HG02678 (cell line): Measurements from ENCODE around the gene ART3.

Source experiments
- ATAC-seq: cut with Tn5 transposase; IDR thresholded peaks from one replicate; pipeline ENCODE4 v1.9.1; 2021; ENCODE audit warnings: mild to moderate bottlenecking, moderate library complexity; ENCODE audit not compliant: unreplicated experiment

ART3 gene

DNA sequence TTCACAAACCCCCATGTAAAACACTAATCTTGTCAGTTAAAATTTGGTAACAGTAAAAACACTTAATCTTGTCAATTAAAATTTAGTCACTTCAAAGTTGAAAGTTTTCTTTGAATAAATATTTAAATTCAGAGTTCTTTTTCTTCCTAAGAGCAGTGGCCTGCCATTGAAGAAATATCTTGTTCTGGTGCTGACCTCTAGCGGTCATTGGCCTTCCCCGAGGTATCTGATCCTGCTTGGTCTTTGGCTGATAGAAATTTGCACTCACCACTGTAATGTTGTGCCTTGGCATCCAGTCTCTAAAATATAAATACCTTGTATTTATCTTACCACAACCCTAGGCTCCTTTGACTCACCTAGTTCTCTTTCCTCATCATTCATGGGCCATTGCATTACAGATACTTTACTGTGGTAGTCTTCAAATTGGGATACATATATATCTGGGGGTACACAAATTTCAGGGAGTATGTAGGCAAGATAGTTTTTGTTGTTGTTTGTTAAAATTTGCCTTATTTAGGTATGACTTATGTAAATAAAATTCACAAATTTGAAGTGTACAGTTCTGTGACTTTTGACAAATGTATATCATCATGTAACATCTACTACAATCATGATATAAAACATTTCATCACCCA lies 6.7 kb upstream of the ART3 start:
- peak; percentile 79 for ATAC-seq

DNA sequence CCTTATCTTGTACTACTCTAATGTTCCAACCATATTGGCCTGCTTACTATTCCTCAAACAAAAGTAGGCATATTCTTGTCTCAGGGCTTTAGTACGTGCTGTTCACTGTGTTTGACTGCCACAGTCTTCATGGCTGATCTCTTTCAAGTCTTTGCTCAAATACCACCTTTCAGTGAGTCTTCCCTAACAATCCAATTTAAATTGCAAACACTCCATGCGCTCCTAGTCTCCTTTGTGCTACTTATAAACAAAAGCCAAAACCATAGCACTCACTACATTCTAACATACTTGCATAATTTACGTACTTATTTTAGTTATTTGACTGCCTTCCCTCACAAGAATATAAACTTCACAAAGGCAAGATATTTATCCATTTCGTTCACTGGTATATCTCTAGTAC lies 1.7 kb upstream of the ART3 start:
- ATAC-seq: no peak

DNA sequence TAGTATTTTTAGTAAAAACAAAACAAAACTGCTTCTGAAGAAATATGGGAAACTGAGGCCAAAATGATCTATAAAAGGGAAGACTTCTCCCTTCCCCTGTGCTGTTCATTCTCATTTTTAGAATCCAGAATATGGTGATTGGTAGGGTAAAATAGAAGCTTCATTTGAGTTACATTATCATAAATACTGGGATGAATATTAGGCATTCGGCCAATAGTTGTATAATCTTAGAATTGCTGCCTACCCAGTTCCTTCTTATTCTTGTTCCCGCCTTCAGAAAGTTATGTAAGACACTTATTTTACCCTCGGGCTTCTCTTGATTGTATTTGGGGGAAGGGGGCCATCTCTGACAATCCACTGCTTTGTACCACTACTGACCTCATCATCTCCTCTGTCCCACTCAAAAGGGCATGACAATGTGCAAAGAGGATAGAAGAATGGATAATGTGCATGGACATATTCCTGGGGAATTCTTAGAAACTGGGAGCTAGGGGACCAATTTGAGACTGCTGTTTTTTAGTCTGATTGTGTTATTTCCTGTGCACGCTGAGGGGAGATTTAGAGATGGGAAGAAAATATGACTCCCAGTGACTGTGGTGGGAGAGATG lies 588 bp downstream of the ART3 start:
- no peak for ATAC-seq

DNA sequence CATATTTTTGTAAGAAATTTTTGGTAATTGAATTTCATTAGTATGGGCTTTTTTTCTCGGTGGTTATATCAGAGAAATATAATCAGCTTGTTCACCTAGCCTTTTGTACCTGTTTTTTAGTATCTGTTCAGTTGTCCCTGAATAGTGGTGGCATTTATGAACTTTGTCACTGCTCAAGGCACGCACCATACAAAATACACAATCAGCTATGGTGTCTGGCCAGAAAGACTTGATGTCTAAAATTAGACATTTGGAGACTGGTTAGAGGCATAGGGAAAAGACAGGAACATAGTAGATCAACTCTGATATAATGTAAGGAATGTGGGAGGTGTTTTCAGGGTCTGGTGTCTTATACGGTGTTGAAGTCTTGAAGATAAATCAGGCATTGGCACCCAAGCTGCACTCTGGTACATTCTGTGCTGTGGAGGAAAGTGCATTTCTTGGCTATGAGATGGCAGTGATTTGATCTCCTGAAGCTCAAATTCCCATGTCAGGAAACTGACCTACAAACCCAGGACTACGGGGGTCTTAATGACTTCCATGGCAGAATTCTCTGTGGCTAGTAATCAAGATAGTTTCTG lies 3.6 kb downstream of the ART3 start:
- ATAC-seq: no peak

DNA sequence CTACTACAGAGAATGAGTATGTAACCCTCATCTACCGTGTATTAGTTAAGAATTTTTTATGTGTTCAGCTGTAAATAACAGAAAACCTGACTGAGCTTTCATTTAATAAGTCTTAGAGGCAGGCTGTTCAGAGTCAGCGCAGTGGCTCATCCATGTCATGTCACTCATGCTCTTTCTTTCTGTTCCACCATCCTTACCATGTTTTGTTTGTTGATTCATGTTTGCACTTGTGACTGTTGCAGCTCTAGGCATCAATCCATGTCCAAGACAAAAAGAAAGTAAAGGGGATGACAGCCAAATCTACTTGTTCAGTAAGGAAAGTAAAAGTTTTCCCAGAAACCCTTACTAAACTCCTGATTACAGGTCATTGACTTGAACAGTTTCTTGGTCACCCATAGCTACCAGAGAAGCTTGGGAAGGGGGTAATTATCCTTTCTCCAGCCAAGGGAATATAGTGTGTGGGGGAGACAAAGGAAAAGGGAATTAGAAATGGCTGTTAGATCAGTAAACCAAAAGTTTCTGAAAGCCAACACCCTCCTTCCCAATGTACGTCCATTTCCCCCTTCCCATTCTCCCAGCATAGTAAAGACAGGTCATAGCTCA lies 9.0 kb downstream of the ART3 start:
- ATAC-seq: no peak

DNA sequence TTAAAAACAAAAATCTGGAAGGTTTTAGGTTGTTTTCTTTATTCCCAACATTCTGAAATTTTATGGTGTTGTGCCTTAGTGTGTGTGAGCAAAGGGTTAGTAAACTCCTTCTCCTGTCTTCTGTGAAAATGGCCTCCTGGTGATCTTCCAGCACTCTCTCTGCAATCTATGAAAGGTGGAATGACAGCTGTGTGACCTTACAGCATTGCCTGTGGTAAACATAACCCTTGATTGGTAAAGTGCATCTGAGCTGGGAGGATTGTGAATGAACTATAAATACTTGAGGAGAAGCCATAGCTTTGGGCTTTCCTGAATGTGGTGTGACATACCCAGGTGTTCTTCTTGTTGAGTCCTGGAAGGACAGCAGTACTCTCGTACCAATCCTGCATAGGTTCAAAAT lies 10.0 kb downstream of the ART3 start:
- ATAC-seq: no peak

DNA sequence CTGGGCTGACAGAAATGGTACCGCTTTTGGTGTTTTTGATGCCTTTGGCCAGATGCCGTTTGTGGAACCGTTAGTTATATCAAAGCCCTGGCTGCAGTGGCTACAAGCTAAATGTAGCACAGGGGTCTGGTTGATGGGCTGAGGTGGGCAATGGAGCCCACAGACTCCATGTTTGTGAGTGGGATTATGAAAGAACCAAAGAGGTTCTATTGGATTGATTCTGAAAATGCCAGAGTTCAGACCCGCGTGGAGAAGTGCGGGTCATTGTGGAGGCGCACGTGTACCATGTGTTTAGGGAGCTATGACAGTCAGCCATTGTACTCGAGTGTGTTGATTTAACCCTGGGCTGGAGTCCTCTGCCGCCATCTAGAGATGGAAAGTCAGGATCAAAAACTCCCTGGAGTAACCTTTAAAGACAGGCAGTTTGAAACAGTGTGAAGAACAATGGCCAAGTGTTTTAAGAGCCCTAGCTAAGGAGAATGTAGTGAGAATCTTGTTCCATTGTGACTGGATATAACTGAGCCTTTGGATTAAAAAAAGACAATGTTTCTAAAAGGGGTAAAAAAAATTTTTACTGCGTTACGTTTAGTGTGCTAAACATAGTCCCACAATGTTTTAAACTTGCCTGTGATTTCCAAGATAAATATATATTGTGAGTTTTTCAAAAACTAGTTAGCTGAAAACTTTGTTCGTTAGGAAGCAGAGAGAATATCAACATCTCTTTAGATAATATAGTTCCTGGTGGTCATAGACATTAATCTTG lies 12.7 kb downstream of the ART3 start:
- ATAC-seq: no peak

DNA sequence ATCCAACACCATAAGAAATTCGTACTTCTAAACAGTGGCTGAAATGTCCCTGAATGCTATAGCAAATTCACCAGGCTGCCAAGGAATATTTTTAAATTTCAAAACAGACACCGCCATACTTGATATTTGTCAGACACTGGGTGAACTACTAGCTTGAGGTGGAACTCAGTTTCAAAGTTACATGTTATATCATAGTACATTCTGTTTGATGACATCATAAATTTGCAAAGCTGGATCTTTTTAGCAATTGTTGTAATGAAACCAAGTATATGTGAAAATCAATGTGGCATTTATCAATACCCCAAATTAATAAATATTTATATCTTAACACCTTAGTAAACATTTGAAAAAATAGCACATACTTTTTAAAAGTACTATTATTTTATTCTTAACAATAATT lies 14.2 kb downstream of the ART3 start:
- ATAC-seq: no peak

DNA sequence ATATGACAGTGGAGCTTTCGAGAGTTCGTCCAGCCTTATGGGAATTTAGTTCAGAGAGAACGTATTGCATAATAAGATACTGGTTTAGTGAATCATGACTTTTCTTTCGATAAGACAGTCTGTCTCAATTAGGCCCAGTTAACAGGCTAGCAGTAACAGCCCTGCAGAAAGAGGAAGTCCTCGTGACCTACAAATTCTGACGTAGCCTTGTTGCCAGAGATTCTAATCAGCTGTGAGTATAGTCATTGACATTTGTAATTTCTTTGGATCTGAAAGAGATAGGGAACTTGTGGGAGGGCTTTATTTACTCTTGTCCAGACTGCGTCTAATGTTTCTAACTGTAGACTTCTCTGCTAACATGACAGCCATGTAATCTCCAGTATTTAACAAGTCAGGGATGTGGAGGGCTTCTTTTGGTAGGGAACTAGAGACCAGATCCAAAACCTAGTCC lies 15.8 kb downstream of the ART3 start:
- peak; percentile 65 for ATAC-seq

DNA sequence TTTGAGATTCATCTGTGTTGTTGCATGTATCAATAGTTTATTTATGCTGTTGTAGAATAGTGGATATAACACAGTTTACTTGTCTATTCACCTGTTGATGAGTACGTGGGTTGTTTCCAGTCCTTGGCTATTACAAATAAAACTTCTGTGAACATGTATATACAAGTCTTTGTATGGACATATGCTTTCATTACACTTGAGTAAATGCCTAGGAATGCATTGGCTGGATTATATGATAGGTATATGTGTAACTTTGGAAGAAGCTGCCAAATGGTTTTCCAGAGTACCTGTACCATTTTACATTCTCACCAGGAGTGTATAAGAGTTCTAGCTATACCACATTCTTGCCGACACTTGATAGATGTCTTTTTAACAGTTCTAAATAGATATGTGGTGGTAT lies 16.5 kb downstream of the ART3 start:
- no peak for ATAC-seq

DNA sequence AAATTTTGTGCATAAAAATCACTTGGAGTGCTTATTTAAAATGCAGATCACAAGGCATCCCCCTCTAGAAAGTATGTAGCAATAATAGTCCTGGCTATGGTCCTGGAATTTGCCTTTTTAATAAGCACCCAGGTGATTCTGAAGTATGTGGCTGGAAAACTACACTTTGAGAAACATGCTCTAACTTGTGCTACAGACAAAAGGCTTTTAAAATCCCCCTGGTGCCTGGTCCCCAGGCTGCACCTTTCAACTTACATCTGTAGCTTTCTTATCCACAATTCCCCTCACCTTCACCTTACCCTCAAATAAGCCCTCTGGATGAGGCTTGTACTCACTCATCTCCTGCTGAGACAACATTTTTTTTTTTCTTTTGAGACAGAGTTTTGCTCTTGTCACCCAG lies 21.1 kb downstream of the ART3 start:
- ATAC-seq: no peak

DNA sequence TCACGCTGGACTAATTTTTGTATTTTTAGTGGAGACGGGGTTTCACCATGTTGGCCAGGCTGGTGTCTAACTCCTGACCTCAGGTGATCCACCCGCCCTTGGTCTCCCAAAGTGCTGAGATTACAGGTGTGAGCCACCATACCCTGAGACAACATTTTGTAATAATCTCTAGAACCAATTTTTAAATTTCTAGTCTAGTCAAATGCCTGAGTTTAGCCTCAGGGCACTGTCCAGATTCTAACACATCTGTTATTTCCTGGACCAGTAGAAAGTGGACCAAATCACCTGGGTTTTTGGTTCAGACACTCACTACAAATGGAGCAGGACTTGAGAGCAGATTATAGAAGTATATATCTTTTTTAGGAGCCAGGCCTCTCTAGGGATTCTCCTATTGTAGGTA lies 21.6 kb downstream of the ART3 start:
- no peak for ATAC-seq

DNA sequence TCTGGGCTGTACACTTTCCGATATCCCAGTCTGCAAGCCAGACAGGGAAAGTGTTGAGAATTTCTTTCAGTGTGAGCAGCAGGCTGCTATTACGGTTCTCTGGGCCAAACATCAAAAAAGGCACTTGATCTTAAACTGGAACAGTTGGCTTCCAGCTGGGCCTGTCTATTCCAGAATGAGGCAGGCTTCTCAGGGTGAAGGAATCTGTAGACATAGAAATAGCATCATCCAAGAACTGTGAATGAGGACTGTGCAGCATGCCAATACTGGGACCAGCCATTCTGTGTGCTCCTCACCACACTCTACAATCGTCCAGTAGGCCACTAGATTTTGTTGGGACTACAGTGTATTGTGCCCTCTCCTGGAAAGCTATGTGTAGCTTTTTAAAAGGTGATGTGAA lies 31.1 kb downstream of the ART3 start:
- ATAC-seq: no peak

DNA sequence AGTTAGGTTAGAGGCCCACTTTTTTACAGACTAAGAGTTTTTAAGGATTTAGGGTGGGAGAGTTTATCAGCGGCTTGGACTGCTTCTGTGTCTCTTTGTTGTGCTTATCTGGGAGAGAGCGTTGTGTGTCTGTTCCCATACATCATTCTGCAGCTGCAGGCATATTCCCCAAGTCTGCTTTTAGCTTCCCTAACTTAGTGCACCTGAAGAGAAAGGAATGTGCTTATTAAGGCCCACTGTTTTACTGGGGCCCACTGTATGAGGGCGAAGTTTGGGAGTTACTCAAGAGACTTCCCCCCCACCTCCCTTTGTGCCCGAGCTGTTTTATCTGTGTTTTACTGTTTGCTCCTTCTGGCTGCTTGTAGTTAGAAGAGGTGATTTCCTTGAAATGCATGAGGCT lies 31.9 kb downstream of the ART3 start:
- ATAC-seq: no peak

DNA sequence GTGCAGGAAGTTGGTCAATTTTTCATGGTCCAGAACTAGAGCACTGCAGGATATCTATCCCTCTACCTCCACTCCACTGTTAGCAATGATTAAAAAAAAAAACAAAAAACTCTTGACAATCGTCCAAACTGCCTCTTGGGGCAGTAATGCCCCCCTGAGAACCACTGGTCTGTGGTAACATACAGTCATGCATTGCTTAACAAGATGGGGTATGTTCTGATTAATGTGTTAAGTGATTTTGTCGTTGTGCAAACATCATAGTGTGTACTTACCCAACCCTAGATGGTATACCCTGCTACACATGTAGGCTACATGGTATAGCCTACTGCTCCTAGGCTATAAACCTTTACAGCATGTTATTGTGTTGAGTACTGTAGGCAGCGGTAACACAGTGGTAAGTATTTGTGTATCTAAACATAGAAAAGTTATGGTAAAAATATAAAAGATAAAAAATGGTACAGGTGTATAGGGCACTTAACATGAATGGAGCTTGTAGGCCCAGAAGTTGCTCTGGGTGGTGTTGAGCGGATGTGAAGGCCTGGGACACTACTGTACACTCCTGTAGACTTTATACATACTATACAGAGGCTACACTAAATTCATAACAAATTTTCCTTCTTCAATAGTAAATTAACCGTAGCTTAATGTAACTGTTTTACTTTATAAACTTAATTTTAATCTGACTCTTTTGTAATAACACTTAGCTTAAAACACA lies 34.1 kb downstream of the ART3 start:
- peak; percentile 42 for ATAC-seq

DNA sequence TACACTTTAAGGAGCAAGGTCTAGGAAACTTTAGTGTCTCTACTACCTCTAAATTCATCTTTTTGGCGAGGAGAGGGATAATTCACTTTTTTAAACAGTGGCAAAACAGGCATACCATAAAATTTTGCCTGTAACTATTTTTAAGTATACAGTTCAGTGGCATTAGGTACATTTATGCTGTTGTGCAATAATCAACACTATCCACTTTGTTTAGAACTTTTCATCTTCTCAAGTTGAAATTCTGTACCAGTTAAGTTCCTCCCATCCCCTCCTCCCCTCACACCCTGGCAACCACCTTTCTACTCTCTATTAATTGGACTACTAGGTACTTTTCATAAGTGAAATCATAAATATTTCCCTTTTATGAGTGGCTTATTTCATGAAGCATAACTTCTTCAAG lies 42.3 kb downstream of the ART3 start:
- no peak for ATAC-seq

DNA sequence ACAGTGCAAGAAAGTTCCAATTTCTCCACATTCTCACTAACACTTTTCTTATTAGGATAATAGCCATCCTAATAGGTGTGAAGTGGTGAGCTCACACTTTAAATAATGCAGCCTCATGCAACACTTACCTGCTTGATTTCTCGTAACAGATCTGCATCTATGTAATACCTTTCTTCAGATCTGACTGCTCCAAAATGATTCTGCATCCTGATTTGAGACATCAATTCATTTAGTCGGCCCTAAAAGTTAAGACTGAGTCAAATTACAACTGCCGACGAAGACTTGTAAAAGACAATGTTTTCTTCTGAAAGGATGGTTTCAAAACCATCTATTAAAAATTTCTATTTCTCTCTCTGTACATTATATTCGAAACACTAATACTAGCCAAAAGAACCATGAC lies 43.0 kb downstream of the ART3 start:
- ATAC-seq: no peak

DNA sequence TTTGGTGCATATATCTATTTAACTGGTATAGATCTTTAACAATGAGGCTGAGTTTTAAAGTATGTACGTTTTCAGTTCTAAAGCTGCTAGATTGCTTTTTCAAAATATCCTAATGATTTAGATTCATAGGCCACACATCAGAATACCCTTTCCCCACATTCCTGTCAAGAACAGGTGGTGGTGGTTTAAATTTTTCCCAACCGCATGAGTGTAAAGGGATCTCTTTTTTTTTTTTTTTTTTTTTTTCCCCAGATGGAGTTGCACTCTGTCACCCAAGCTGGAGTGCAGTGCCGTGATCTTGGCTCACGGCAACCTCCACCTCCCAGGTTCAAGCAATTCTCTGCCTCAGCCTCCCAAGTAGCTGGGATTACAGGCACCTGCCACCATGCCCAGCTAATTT lies 45.7 kb downstream of the ART3 start:
- ATAC-seq: no peak

DNA sequence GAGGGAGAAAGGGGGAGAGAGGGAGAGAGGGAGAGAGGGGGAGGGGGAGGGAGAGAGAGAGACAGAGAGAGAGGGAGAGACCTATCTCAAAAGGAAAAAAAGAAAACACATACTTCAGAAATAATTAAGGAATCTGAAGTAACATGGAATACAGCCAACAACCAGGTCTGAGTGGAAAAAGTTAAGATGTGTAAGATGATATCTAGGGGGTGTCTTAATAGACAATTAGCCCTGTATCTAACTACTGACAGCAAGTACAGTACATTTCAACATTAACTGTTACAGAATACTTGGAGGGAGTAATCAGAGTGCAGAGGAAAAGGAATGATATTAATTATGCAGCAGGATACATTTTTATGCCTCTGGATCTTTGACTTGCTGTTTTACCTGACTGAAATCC lies 51.3 kb downstream of the ART3 start:
- no peak for ATAC-seq

DNA sequence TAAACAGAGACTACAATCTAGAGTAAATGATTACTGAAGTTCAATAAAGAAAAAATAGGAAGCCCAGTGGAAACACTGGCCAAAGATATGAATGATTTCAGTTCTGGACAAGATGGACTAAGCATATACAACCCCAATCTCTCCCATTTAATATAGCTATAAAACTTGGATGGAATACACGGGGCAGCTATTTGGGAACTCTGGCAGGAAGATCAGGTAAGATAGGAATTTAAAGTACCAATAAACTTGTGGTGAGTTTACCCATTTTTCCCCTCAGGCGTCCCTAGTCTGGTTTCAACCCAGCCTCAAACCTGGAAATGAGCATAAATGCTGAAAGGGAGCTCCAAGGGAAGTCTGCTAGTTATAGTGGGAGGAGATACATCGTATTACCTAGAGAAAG lies 53.2 kb downstream of the ART3 start:
- ATAC-seq: no peak

DNA sequence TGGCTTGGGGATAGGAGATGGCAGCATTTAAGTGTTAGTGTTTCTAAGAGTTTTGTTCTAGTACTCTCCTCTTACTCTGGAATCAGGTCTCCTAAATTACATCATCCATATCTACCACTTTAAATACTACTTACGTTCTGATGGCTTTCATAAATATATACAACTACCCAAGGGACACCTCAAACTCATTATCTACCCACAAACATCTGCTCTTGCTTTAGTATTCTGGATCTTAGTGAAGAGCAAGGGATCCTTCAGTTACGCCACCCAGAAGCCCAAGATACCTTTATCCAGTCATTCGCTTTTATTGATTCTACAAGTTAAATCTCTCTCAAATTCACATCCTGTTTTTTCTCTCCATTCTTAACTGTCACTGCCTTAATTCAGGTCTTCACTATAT lies 66.7 kb downstream of the ART3 start:
- no peak for ATAC-seq
